Stimulated activated effector memory CD8-positive, alpha-beta T cell treated with anti-CD3 and anti-CD28 coated beads, Interleukin-12 subunit alpha, Interleukin-12 subunit beta, amount 100 ng/mL, for 72 hours (primary cell): ENCODE results near the gene KASH5.

ENCODE experiments used
- ATAC-seq: fragments of 150-1000 bp; cut with Tn5 transposase; 2 replicates; pipeline ENCODE4 v1.10.0; 2021
- DNase-seq, 2 donors: peaks; one replicate each; pipeline ENCODE4 v3.0.0; 2021 to 2022; ENCODE audit warnings: low spot score in 2 of 2
- H3K27ac Mint-ChIP-seq: one replicate; pipeline ENCODE4 v1.8.0; 2022; ENCODE audit warnings: mild to moderate bottlenecking, mixed read lengths
- H3K36me3 Mint-ChIP-seq: one replicate; pipeline ENCODE4 v1.8.0; 2022; ENCODE audit warnings: mild to moderate bottlenecking, mixed read lengths
- H3K4me1 Mint-ChIP-seq: one replicate; pipeline ENCODE4 v1.8.0; 2022; ENCODE audit warnings: mixed read lengths
- H3K4me3 Mint-ChIP-seq: one replicate; pipeline ENCODE4 v1.8.0; 2022; ENCODE audit warnings: mild to moderate bottlenecking, mixed read lengths
- H3K9me3 Mint-ChIP-seq: one replicate; pipeline ENCODE4 v1.8.0; 2022; ENCODE audit warnings: mixed read lengths

KASH5 gene

DNA sequence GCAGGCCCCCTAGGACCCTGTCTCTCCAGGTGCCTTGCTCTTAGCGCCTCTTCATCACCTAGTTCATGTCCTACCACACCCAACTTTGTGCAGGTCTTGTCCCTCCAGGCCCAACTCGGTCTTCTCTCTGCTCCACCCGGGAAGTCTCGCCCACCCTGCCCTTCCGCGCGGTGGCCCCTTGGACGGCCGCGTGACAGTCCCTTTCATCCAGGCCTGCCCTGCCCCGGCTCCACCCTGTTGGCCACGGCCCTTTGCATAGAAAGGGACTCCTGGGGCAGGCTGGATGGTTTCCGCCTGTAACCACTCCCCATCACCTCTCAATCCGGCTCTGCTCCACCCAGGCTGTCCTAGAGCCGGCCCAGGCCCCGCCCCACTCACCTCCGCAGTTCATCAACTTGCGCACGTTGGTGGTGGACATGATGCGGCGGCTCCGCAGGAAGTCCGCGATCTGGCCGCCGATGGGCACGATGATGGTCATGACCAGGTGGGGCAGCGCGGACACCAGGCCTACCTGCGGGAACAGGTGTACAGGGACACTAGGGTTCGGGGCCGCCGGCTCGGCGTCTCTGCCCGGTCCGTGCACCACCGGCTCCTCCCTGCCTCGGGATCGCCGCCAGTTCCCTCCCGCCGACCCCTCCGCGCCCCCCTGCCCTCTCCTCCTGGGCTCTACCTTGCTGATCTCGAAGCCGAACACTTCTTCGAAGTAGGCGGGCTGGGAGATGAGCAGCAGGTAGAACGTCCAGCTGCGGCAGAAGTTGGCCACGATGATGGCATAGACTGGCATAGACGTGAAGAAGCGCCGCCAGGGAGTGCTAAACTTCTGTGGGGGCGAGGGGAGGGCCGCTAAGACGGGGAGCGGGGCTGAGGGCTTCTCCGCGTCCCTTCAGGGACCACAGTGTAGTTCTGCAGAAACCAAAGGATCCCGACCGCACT is 44.4 kb downstream of the KASH5 start:
- no peak for DNase-seq
- Mint-ChIP-seq H3K9me3 (no peaks in the 10 kb centered on the region), H3K4me1 (peaks cover 63% of the 10 kb centered on the region), H3K27ac (no peak overlapping the region), H3K4me3 (peak overlapping the region; percentile 17), H3K36me3 (peaks cover 4% of the 10 kb centered on the region)
- peak; percentile 57 for ATAC-seq

GRCh38 chr19:49433240-49433901 is 45.3 kb downstream of the KASH5 start:
- ATAC-seq (no peak), DNase-seq (no peak)
- peaks cover 4% of the 10 kb centered on the region for H3K36me3 Mint-ChIP-seq
- H3K9me3 Mint-ChIP-seq = no peaks in the 10 kb centered on the region
- H3K27ac Mint-ChIP-seq = no peak overlapping the region
- peak overlapping the region; percentile 16 for H3K4me3 Mint-ChIP-seq
- peaks cover 56% of the 10 kb centered on the region for H3K4me1 Mint-ChIP-seq

DNA sequence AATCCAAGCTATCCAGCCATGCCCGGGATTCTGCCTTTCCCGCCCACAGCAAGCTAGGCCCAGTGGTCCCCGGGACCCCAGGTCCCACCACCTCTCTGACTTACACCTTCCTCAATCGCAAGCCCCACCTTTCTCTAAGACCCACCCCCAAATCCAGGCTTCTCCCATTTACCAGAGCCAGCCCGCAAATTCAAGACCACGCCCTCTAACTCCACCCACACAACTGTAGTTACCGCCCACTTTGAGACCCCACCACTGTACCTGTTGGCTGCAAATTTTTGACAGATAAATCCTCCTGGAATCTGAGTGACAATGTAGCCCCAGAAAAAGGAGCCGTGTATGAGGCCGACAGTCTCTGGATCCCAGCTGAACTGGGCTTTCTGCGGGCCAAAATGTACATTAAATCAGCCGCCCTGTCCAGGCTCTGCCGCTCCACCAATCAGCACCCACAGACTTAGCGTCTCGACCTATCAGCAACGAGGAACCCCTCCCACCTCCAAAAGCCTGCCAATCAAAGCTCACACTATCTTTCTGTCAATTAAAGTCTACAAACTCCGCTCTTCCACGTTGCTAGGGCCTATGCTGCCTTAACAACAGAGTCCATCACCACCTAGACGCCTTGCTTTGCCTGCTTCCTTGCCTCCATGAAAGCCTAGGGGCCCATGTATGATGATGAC is 47.0 kb downstream of the KASH5 start:
- ATAC-seq = no peak
- no peak for DNase-seq
- no peak overlapping the region for H3K4me3 Mint-ChIP-seq
- H3K9me3 Mint-ChIP-seq = no peaks in the 10 kb centered on the region
- H3K27ac Mint-ChIP-seq = no peak overlapping the region
- peaks cover 4% of the 10 kb centered on the region for H3K36me3 Mint-ChIP-seq
- peaks cover 45% of the 10 kb centered on the region for H3K4me1 Mint-ChIP-seq

DNA sequence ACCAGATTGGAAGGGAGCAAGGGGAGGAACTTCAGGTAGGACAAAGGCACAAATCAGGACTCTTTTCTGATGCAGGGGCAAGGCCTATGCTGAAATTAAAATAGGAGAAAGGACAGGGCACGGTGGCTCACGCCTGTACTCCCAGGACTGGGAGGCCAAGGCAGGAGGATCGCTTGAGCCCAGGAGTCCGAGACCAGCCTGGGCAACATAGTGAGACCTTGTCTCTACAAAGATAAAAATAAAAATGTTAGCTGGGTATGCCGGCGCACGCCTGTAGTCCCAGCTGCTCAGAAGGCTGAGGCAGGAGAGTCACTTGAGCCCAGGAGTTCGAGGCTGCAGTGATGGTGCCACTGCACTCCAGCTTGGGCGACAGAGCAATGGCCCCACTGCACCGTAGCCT is 47.6 kb downstream of the KASH5 start:
- H3K9me3 Mint-ChIP-seq = no peaks in the 10 kb centered on the region
- H3K27ac Mint-ChIP-seq = peak overlapping the region; percentile 79
- H3K36me3 Mint-ChIP-seq = peaks cover 3% of the 10 kb centered on the region
- H3K4me1 Mint-ChIP-seq = peaks cover 44% of the 10 kb centered on the region
- H3K4me3 Mint-ChIP-seq = no peak overlapping the region
- ATAC-seq = no peak
- no peak for DNase-seq

GRCh38 chr19:49436381-49437017 is 48.5 kb downstream of the KASH5 start:
- Mint-ChIP-seq H3K36me3 (no peaks in the 10 kb centered on the region), H3K4me3 (no peak overlapping the region), H3K4me1 (peaks cover 46% of the 10 kb centered on the region), H3K27ac (peak overlapping the region; percentile 79), H3K9me3 (no peaks in the 10 kb centered on the region)
- DNase-seq (peak; percentile 51 to 80), ATAC-seq (peak; percentile 19)

- Mint-ChIP-seq H3K4me1 (peaks cover 50% of the 10 kb centered on the region), H3K36me3 (no peaks in the 10 kb centered on the region), H3K27ac (no peak overlapping the region), H3K4me3 (no peak overlapping the region), H3K9me3 (no peaks in the 10 kb centered on the region)
- ATAC-seq (no peak), DNase-seq (no peak)
Observed at GRCh38 chr19:49437231-49437630, 49.2 kb downstream of the KASH5 start.

GRCh38 chr19:49438261-49438660 is 50.2 kb downstream of the KASH5 start:
- H3K27ac Mint-ChIP-seq = no peak overlapping the region
- H3K36me3 Mint-ChIP-seq = peaks cover 8% of the 10 kb centered on the region
- no peak for DNase-seq
- ATAC-seq = no peak
- H3K4me1 Mint-ChIP-seq = peaks cover 51% of the 10 kb centered on the region
- H3K4me3 Mint-ChIP-seq = no peak overlapping the region
- H3K9me3 Mint-ChIP-seq = no peaks in the 10 kb centered on the region

DNA sequence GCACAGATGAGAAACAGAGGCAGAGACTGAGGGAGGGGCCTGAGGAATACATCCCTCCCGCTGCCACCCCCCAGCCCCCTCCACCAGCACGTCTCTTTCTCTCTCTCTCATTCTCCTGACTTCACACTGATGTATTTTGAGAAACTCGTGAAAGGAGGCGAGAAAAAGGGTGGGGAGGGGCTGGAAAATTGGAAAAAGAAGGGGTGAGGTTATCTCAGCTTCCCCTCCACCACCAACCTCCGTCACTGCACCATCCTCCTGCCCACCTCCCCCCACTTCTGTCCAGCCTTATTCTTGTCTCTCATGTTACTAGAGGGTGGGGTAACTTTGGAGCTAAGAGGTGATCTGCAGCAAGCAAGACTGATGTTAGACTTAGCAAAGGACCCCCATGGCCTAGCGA is 51.8 kb downstream of the KASH5 start:
- H3K27ac Mint-ChIP-seq = no peak overlapping the region
- H3K36me3 Mint-ChIP-seq = peaks cover 22% of the 10 kb centered on the region
- H3K9me3 Mint-ChIP-seq = no peaks in the 10 kb centered on the region
- H3K4me1 Mint-ChIP-seq = peaks cover 60% of the 10 kb centered on the region
- ATAC-seq = no peak
- no peak for DNase-seq
- no peak overlapping the region for H3K4me3 Mint-ChIP-seq

- no peak for ATAC-seq
- Mint-ChIP-seq H3K36me3 (peaks cover 22% of the 10 kb centered on the region), H3K4me3 (peak overlapping the region; percentile 74), H3K9me3 (no peaks in the 10 kb centered on the region), H3K4me1 (peaks cover 59% of the 10 kb centered on the region), H3K27ac (no peak overlapping the region)
- no peak for DNase-seq
Observed at GRCh38 chr19:49440439-49441209, 52.6 kb downstream of the KASH5 start.

DNA sequence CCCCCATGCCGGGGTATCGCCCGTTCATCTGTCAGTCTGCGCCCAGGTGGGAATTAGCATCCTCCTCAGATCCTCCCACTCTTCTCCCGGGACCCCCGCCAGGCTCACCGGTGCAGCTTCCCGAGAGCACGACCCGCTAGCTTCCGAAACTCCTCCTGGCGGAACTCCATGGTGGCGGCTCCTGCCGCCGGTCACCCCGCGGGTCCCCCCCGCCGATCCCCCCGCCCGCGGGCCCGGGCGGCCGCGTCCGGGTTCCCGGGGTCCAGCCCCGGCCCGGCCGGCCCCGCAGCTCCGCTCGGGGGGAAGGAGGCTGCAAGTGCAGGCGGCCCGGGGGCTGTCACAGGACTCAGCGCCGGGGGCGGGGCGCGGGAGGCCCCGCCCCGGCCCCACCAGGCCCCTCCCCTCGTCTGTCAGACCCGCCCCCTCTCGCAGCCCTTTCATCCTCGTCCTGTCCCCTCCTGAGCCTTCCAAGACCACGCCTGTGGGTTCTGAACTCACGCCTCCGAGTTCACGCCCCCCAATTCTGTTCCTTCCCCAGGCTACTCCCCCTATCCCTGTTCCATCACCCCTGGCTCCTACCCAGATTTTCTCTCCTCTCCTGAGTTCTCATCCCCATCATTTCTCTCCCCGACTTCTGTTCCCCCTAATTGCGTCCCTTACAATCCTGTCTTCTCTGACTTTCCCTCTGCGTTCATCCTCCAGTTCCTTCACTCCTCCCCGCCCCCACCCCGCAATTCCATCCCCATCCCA is 53.3 kb downstream of the KASH5 start, which contains the start of gene SLC17A7:
SLC17A7 (minus strand) TSS at position 318 of the 750 bp plus-strand sequence; CDS start at position 170, 148 bp downstream.
- peak within 1 kb of the TSS; percentile 74 for H3K4me3 Mint-ChIP-seq
- peaks cover 22% of the 10 kb centered on the region for H3K36me3 Mint-ChIP-seq
- peaks cover 53% of the 10 kb centered on the region for H3K4me1 Mint-ChIP-seq
- no peaks in the 10 kb centered on the region for H3K9me3 Mint-ChIP-seq
- DNase-seq (no peak), ATAC-seq (no peak)
- peak within 1 kb of the TSS; percentile 88 for H3K27ac Mint-ChIP-seq

DNA sequence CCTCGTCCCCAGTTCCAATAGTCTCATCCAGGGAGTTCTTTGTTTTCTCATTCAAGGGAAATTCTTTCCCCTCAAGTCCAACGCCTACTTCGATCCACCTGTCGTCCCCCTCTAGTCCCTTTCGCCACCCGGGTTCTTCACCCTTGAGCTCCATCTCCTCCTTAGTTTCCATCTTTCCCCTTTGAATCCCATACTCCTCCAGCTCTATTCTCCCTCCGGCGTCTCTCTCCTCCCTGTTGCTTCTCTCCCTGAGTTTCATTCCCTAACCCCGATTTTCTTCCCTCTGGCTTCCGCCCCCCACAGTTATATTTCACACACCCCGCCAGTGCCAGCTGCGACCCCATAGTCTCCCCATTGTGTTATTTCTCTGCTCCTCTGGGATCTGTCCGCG is 53.9 kb downstream of the KASH5 start:
- DNase-seq (no peak), ATAC-seq (no peak)
- H3K4me1 Mint-ChIP-seq = peaks cover 49% of the 10 kb centered on the region
- H3K9me3 Mint-ChIP-seq = no peaks in the 10 kb centered on the region
- H3K27ac Mint-ChIP-seq = peak overlapping the region; percentile 88
- H3K4me3 Mint-ChIP-seq = peak overlapping the region; percentile 74
- H3K36me3 Mint-ChIP-seq = peaks cover 28% of the 10 kb centered on the region

GRCh38 chr19:49442354-49442753 is 54.3 kb downstream of the KASH5 start:
- H3K36me3 Mint-ChIP-seq = peaks cover 32% of the 10 kb centered on the region
- no peaks in the 10 kb centered on the region for H3K9me3 Mint-ChIP-seq
- H3K27ac Mint-ChIP-seq = peak overlapping the region; percentile 88
- peak overlapping the region; percentile 74 for H3K4me3 Mint-ChIP-seq
- H3K4me1 Mint-ChIP-seq = peaks cover 45% of the 10 kb centered on the region
- DNase-seq (peak in 1 of 2 donors; percentile 68), ATAC-seq (no peak)

- no peaks in the 10 kb centered on the region for H3K9me3 Mint-ChIP-seq
- peaks cover 42% of the 10 kb centered on the region for H3K4me1 Mint-ChIP-seq
- H3K4me3 Mint-ChIP-seq = peak overlapping the region; percentile 74
- peak; percentile 38 for ATAC-seq
- peak overlapping the region; percentile 88 for H3K27ac Mint-ChIP-seq
- DNase-seq = peak; percentile 50 to 86
- peaks cover 37% of the 10 kb centered on the region for H3K36me3 Mint-ChIP-seq
Observed at GRCh38 chr19:49442771-49443365, 54.8 kb downstream of the KASH5 start.
